GM12874 (cell line): ENCODE results near the gene PCNX4.

Experiments used
- CTCF ChIP-seq: IDR thresholded peaks from 2 replicates; pipeline ENCODE4 v1.5.1; 2011; ENCODE audit warnings: low read depth, mild to moderate bottlenecking, control low read depth, low read length, moderate library complexity; ENCODE audit not compliant: insufficient read depth

The PCNX4 gene

GRCh38 chr14:60091550-60092525 lies at the start of gene PCNX4:
Gene PCNX4, plus strand, starts transcription at chr14:60091923. Its CDS starts 15,716 bp downstream, at chr14:60107639.
- no peak for TF ChIP-seq CTCF

- no peak for TF ChIP-seq CTCF
These were observed 40.0 kb upstream of the PCNX4 start for GRCh38 chr14:60051721-60052221.

- no peak for TF ChIP-seq CTCF
These were observed 33.6 kb upstream of the PCNX4 start for GRCh38 chr14:60058087-60058486.

- TF ChIP-seq CTCF: no peak
These were observed 30.4 kb upstream of the PCNX4 start for GRCh38 chr14:60061371-60061770.

GRCh38 chr14:60064491-60065072 lies 27.1 kb upstream of the PCNX4 start:
- no peak for TF ChIP-seq CTCF

- TF ChIP-seq CTCF: no peak
These were observed 23.8 kb upstream of the PCNX4 start for GRCh38 chr14:60067882-60068281.

GRCh38 chr14:60079723-60080122 lies 12.0 kb upstream of the PCNX4 start:
- no peak for TF ChIP-seq CTCF
